ENCODE measurements around the gene LRBA. TPM values are rescaled to one million over a fixed set of nuclear protein-coding genes. Genes with fewer than 3 reads are reported as not detected.

Gene LRBA
- total and polyA plus RNA-seq, 4 donors: 8.2 to 69.8 (median 32.8) TPM

- no peak overlapping the region for H3K4me3 ChIP-seq (ENCODE audit: low read depth in 1 of 3, low read length in 3 of 3)
- H3K36me3 ChIP-seq (ENCODE audit: control insufficient read depth in 4 of 4, insufficient read depth in 3 of 4, low read depth in 1 of 4, low read length in 3 of 4): no peaks in the 10 kb centered on the region
- no peak overlapping the region for H3K9ac ChIP-seq (ENCODE audit: low read depth in 1 of 2, low read length in 2 of 2)
- WGBS: 88% methylated on average over 6 of the region's 6 CpGs
- H3K4me1 ChIP-seq (ENCODE audit: control insufficient read depth in 4 of 4, insufficient read depth in 4 of 4, low read length in 3 of 4): no peaks in the 10 kb centered on the region
- H3K27ac ChIP-seq (ENCODE audit: low read depth in 1 of 2, low read length in 2 of 2): no peak overlapping the region
- TF ChIP-seq HNF4G (IDR thresholded peaks at IDR 0.05) (no peak), SP1 (IDR thresholded peaks at IDR 0.05) (no peak), FOXA1 (IDR thresholded peaks at IDR 0.05) (no peak), FOXA2 (IDR thresholded peaks at IDR 0.05) (no peak), JUND (IDR thresholded peaks at IDR 0.05) (no peak), NR2F2 (IDR thresholded peaks at IDR 0.05) (no peak), MAX (IDR thresholded peaks at IDR 0.05) (no peak), REST (IDR thresholded peaks at IDR 0.05) (no peak), HNF4A (conservative IDR thresholded peaks at IDR 0.05) (no peak), CTCF (IDR thresholded peaks at IDR 0.05; ENCODE audit: low read depth, low read length, missing input control) (no peak), EGR1 (IDR thresholded peaks at IDR 0.05; ENCODE audit: low read depth in 2 of 2) (no peak), ATF3 (IDR thresholded peaks at IDR 0.05) (no peak), RXRA (IDR thresholded peaks at IDR 0.05) (no peak), GABPA (IDR thresholded peaks at IDR 0.05 in 1 of 2, conservative IDR thresholded peaks at IDR 0.05 in 1 of 2) (no peak), YY1 (IDR thresholded peaks at IDR 0.05) (no peak), RAD21 (IDR thresholded peaks at IDR 0.05) (no peak), TAF1 (conservative IDR thresholded peaks at IDR 0.05) (no peak)
- TF ChIP-seq, protein P1, sequence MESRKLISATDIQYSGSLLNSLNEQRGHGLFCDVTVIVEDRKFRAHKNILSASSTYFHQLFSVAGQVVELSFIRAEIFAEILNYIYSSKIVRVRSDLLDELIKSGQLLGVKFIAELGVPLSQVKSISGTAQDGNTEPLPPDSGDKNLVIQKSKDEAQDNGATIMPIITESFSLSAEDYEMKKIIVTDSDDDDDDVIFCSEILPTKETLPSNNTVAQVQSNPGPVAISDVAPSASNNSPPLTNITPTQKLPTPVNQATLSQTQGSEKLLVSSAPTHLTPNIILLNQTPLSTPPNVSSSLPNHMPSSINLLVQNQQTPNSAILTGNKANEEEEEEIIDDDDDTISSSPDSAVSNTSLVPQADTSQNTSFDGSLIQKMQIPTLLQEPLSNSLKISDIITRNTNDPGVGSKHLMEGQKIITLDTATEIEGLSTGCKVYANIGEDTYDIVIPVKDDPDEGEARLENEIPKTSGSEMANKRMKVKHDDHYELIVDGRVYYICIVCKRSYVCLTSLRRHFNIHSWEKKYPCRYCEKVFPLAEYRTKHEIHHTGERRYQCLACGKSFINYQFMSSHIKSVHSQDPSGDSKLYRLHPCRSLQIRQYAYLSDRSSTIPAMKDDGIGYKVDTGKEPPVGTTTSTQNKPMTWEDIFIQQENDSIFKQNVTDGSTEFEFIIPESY (IDR thresholded peaks at IDR 0.05): no peak
- H3K9me3 ChIP-seq (ENCODE audit: control insufficient read depth in 4 of 4, low read length in 3 of 4): no peaks in the 10 kb centered on the region
- no peak for DNase-seq (ENCODE audit: low spot score)
- no peaks in the 10 kb centered on the region for H3K27me3 ChIP-seq (ENCODE audit: control insufficient read depth in 4 of 4, insufficient read depth in 4 of 4, low read length in 3 of 4)
These were observed 500.4 kb downstream of the LRBA start for GRCh38 chr4:150514709-150515108.

Measured in liver (tissue), 9 donors.